ENCODE measurements around the gene TESK2. TPM values are rescaled to one million over a fixed set of nuclear protein-coding genes. Genes with fewer than 3 reads are reported as not detected.

The TESK2 gene
- total and polyA plus RNA-seq, 2 of the 13 experiments (the other 11 are each of a cell fraction or from before 2014, with no cell fraction given) = 5.5 to 9.6 TPM

DNA sequence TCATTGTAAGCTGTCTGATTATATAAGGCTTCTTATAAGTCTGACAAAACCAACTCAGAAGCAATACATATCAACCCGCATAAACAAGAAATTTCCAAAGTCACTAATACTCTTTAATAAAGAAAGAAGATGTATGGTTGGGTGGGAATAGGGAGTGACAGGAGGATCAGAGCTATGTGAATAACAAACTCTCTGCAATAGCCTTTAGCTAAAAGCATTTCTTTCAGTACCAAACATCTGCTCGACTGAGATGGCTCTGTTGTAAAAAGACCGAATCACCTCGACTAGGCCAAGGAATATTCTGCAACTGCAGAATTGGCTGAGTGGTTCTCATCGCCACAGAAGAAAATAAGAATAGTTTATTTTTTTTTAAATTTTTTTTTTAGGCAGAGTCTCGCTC lies 111.4 kb downstream of the TESK2 start:
- BruUV-seq (replicated peaks) = no TSS peak
- Histone ChIP-seq H3K4me3 (replicated peaks in 1 of 3; ENCODE audit: insufficient read depth in 1 of 3, low read depth in 2 of 3, low read length in 3 of 3) (no peak overlapping the region), H3K4me2 (ENCODE audit: low read depth, low read length) (no peak overlapping the region), H3K4me1 (ENCODE audit: insufficient read depth, low read length) (peaks cover 9% of the 10 kb centered on the region; the same call in 1 of the 2 replicates), H3K36me3 (replicated peaks in 1 of 2; ENCODE audit: control insufficient read depth in 1 of 2, insufficient read depth in 2 of 2, low read length in 2 of 2) (no peaks in the 10 kb centered on the region), H4K20me1 (ENCODE audit: insufficient read depth, low read length) (no peaks in the 10 kb centered on the region), H3K9me3 (ENCODE audit: low read length) (no peaks in the 10 kb centered on the region), H3K79me2 (ENCODE audit: insufficient read depth, low read length) (no peaks in the 10 kb centered on the region), H3K9ac (ENCODE audit: insufficient read depth, low read depth, low read length) (no peak overlapping the region), H3K27ac (ENCODE audit: extremely low read length, insufficient read depth, low read length) (no peak overlapping the region), H2AFZ (ENCODE audit: low read length) (no peak overlapping the region), H3K27me3 (ENCODE audit: control insufficient read depth in 1 of 2, insufficient read depth in 2 of 2, low read length in 2 of 2) (no peaks in the 10 kb centered on the region)
- DNase-seq (ENCODE audit: low spot score) (no peak), FAIRE-seq (no peak), ATAC-seq (no peak)
- in situ Hi-C loops (cut with HindIII; ENCODE audit: extremely low pct_ligation_motif_present, low pct_unique_long_range_greater_than_20kb) = no loop called here
- intact Hi-C loops (cut with micrococcal nuclease; ENCODE audit: unreplicated experiment) = no loop called here
- ChIA-PET POLR2A (interaction anchor here (0.5 kb wide), 1 partner anchor 76 kb away, joined by 4 read pairs; no protein-coding TSS in a partner anchor), CTCF (ENCODE audit: low intra/inter-chr PET ratio, low total read pairs) (no interaction called here)
- 95% methylated on average over 6 of the region's 6 CpGs for WGBS (ENCODE audit: low lambda C conversion rate)
- TF ChIP-seq, protein P1, sequence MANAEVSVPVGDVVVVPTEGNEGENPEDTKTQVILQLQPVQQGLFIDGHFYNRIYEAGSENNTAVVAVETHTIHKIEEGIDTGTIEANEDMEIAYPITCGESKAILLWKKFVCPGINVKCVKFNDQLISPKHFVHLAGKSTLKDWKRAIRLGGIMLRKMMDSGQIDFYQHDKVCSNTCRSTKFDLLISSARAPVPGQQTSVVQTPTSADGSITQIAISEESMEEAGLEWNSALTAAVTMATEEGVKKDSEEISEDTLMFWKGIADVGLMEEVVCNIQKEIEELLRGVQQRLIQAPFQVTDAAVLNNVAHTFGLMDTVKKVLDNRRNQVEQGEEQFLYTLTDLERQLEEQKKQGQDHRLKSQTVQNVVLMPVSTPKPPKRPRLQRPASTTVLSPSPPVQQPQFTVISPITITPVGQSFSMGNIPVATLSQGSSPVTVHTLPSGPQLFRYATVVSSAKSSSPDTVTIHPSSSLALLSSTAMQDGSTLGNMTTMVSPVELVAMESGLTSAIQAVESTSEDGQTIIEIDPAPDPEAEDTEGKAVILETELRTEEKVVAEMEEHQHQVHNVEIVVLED (CRISPR knock-in tag; IDR thresholded peaks at IDR 0.05; ENCODE audit: borderline replicate concordance) = no peak
- no peak for TF ChIP-seq ZNF83 (CRISPR knock-in tag; IDR thresholded peaks at IDR 0.05; ENCODE audit: borderline replicate concordance)
- no peak for TF ChIP-seq ZNF614 (CRISPR knock-in tag; IDR thresholded peaks at IDR 0.05; ENCODE audit: borderline replicate concordance)
- TF ChIP-seq, protein P2, sequence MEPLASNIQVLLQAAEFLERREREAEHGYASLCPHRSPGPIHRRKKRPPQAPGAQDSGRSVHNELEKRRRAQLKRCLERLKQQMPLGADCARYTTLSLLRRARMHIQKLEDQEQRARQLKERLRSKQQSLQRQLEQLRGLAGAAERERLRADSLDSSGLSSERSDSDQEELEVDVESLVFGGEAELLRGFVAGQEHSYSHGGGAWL (CRISPR knock-in tag; IDR thresholded peaks at IDR 0.05) = no peak
- no peak for TF ChIP-seq ZNF776 (CRISPR knock-in tag; IDR thresholded peaks at IDR 0.05)
- TF ChIP-seq, protein P3, sequence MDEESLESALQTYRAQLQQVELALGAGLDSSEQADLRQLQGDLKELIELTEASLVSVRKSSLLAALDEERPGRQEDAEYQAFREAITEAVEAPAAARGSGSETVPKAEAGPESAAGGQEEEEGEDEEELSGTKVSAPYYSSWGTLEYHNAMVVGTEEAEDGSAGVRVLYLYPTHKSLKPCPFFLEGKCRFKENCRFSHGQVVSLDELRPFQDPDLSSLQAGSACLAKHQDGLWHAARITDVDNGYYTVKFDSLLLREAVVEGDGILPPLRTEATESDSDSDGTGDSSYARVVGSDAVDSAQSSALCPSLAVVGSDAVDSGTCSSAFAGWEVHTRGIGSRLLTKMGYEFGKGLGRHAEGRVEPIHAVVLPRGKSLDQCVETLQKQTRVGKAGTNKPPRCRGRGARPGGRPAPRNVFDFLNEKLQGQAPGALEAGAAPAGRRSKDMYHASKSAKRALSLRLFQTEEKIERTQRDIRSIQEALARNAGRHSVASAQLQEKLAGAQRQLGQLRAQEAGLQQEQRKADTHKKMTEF (CRISPR knock-in tag; IDR thresholded peaks at IDR 0.05) = no peak
- TF ChIP-seq RFXAP (CRISPR knock-in tag; IDR thresholded peaks at IDR 0.05; ENCODE audit: borderline replicate concordance) = no peak
- TF ChIP-seq MXI1 (IDR thresholded peaks at IDR 0.05; ENCODE audit: borderline replicate concordance, low read depth, low read length) = no peak
- TF ChIP-seq, protein P4, sequence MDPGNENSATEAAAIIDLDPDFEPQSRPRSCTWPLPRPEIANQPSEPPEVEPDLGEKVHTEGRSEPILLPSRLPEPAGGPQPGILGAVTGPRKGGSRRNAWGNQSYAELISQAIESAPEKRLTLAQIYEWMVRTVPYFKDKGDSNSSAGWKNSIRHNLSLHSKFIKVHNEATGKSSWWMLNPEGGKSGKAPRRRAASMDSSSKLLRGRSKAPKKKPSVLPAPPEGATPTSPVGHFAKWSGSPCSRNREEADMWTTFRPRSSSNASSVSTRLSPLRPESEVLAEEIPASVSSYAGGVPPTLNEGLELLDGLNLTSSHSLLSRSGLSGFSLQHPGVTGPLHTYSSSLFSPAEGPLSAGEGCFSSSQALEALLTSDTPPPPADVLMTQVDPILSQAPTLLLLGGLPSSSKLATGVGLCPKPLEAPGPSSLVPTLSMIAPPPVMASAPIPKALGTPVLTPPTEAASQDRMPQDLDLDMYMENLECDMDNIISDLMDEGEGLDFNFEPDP (CRISPR knock-in tag; conservative IDR thresholded peaks at IDR 0.05) = no peak
- TF ChIP-seq ZKSCAN1 (IDR thresholded peaks at IDR 0.05; ENCODE audit: low read length) = no peak
- no peak for TF ChIP-seq PAX8 (CRISPR knock-in tag; IDR thresholded peaks at IDR 0.05; ENCODE audit: borderline replicate concordance)
- no peak for TF ChIP-seq SP2 (CRISPR knock-in tag; IDR thresholded peaks at IDR 0.05)
- TF ChIP-seq IRF2 (CRISPR knock-in tag; IDR thresholded peaks at IDR 0.05) = no peak
- TF ChIP-seq DMAP1 (CRISPR knock-in tag; IDR thresholded peaks at IDR 0.05) = no peak
- TF ChIP-seq MTA3 (CRISPR knock-in tag; IDR thresholded peaks at IDR 0.05) = no peak
- no peak for TF ChIP-seq ZNF652 (CRISPR knock-in tag; IDR thresholded peaks at IDR 0.05; ENCODE audit: borderline replicate concordance, low read depth)
- no peak for TF ChIP-seq GABPA (IDR thresholded peaks at IDR 0.05; ENCODE audit: low read depth, low read length)
- no peak for TF ChIP-seq GABPA (CRISPR knock-in tag; IDR thresholded peaks at IDR 0.05; ENCODE audit: low read depth)
- no peak for TF ChIP-seq ZNF292 (CRISPR knock-in tag; IDR thresholded peaks at IDR 0.05; ENCODE audit: borderline replicate concordance, low read depth)
- TF ChIP-seq ZNF703 (CRISPR knock-in tag; IDR thresholded peaks at IDR 0.05; ENCODE audit: borderline replicate concordance) = no peak
- no peak for TF ChIP-seq ZNF747 (CRISPR knock-in tag; IDR thresholded peaks at IDR 0.05; ENCODE audit: borderline replicate concordance)
